Mesenchymal stem cell (in vitro differentiated cells and primary cell): ENCODE data around the gene PNPLA3.

Experiments
- DNase-seq: peaks from one replicate; pipeline ENCODE4 v3.0.0-alpha.2; 2013
- H2AFZ ChIP-seq: one replicate; pipeline ENCODE4 v1.6.1; 2013; ENCODE audit warnings: low read depth, mild to moderate bottlenecking, control low read depth, inconsistent platforms, low read length, moderate library complexity
- H2AK5ac ChIP-seq: 2 replicates; pipeline ENCODE4 v1.6.1; 2013; ENCODE audit warnings: low read length, moderate library complexity, mild to moderate bottlenecking, inconsistent platforms; ENCODE audit not compliant: severe bottlenecking
- H2BK120ac ChIP-seq: one replicate; pipeline ENCODE4 v1.6.1; 2013; ENCODE audit warnings: low read depth, mild to moderate bottlenecking, inconsistent platforms, low read length, moderate library complexity
- H2BK12ac ChIP-seq, 2 experiments: one replicate each; pipeline ENCODE4 v1.6.1; 2013; ENCODE audit warnings: inconsistent platforms in 2 of 2, low read length in 2 of 2, mild to moderate bottlenecking in 2 of 2, moderate library complexity in 2 of 2, control low read depth in 1 of 2
- H2BK15ac ChIP-seq: one replicate; pipeline ENCODE4 v1.6.1; 2013; ENCODE audit warnings: mild to moderate bottlenecking, low read depth, inconsistent platforms; ENCODE audit not compliant: poor library complexity, severe bottlenecking
- H2BK5ac ChIP-seq: 2 replicates; pipeline ENCODE4 v1.6.1; 2013; ENCODE audit warnings: low read depth, mild to moderate bottlenecking, low read length, control low read depth, inconsistent platforms; ENCODE audit not compliant: poor library complexity, severe bottlenecking
- H3K14ac ChIP-seq, 2 experiments: one replicate each; pipeline ENCODE4 v1.6.1; 2013; ENCODE audit warnings: inconsistent platforms in 2 of 2, low read length in 2 of 2, control low read depth in 1 of 2, mild to moderate bottlenecking in 1 of 2, moderate library complexity in 1 of 2
- H3K18ac ChIP-seq, 2 experiments: one replicate each; pipeline ENCODE4 v1.6.1; 2013; ENCODE audit warnings: inconsistent platforms in 2 of 2, low read length in 2 of 2, control low read depth in 1 of 2, low read depth in 1 of 2, mild to moderate bottlenecking in 1 of 2
- H3K23ac ChIP-seq, 2 experiments: one replicate each; pipeline ENCODE4 v1.6.1; 2013; ENCODE audit warnings: inconsistent platforms in 2 of 2, low read length in 2 of 2, mild to moderate bottlenecking in 2 of 2, moderate library complexity in 2 of 2, control low read depth in 1 of 2
- H3K27ac ChIP-seq: 2 replicates; pipeline ENCODE4 v1.5.1; 2013; ENCODE audit warnings: mild to moderate bottlenecking, moderate library complexity, low read length, control low read depth, inconsistent platforms; ENCODE audit not compliant: poor library complexity, severe bottlenecking
- H3K27me3 ChIP-seq, 2 experiments: 2 replicates each; pipeline versions ENCODE4 v1.6.1 to v1.7.0; 2013; ENCODE audit warnings: low read length in 2 of 2, mild to moderate bottlenecking in 2 of 2, moderate library complexity in 2 of 2, control low read depth in 1 of 2, inconsistent platforms in 1 of 2; ENCODE audit not compliant: control insufficient read depth in 1 of 2, insufficient read depth in 1 of 2
- H3K36me3 ChIP-seq, 2 experiments: 2 replicates each; pipeline versions ENCODE4 v1.6.1 to v1.7.0; 2013; ENCODE audit warnings: low read length in 2 of 2, control low read depth in 1 of 2, inconsistent platforms in 1 of 2, low read depth in 1 of 2, mild to moderate bottlenecking in 1 of 2; ENCODE audit not compliant: insufficient read depth in 2 of 2, control insufficient read depth in 1 of 2
- H3K4ac ChIP-seq, 2 experiments: one replicate each; pipeline ENCODE4 v1.6.1; 2013; ENCODE audit warnings: inconsistent platforms in 2 of 2, low read length in 2 of 2, mild to moderate bottlenecking in 2 of 2, moderate library complexity in 2 of 2, control low read depth in 1 of 2, low read depth in 1 of 2
- H3K4me1 ChIP-seq: 2 replicates; pipeline ENCODE4 v1.6.1; 2013; ENCODE audit warnings: low read depth, low read length, control low read depth; ENCODE audit not compliant: control insufficient read depth, insufficient read depth
- H3K4me2 ChIP-seq: 2 replicates; pipeline ENCODE4 v1.6.1; 2013; ENCODE audit warnings: low read length, mild to moderate bottlenecking, inconsistent platforms; ENCODE audit not compliant: poor library complexity, severe bottlenecking
- H3K4me3 ChIP-seq, 2 experiments: 2 replicates each; pipeline versions ENCODE4 v1.5.1 to v1.7.0; 2013; ENCODE audit warnings: low read length in 2 of 2, mild to moderate bottlenecking in 2 of 2, control low read depth in 1 of 2, low read depth in 1 of 2; ENCODE audit not compliant: insufficient read depth in 1 of 2
- H3K79me1 ChIP-seq: replicated peaks from 2 replicates; pipeline ENCODE4 v1.6.1; 2013; ENCODE audit warnings: mild to moderate bottlenecking, control low read depth, low read length, inconsistent platforms; ENCODE audit not compliant: poor library complexity, severe bottlenecking
- H3K9ac ChIP-seq: 2 replicates; pipeline ENCODE4 v1.7.0; 2013; ENCODE audit warnings: mild to moderate bottlenecking, low read length, moderate library complexity
- H3K9me3 ChIP-seq: 2 replicates; pipeline ENCODE4 v1.7.0; 2013; ENCODE audit warnings: mild to moderate bottlenecking, low read length; ENCODE audit not compliant: control insufficient read depth
- H4K8ac ChIP-seq: one replicate; pipeline ENCODE4 v1.6.1; 2013; ENCODE audit warnings: inconsistent platforms, mild to moderate bottlenecking, low read length, moderate library complexity
- H4K91ac ChIP-seq: one replicate; pipeline ENCODE4 v1.6.1; 2013; ENCODE audit warnings: mild to moderate bottlenecking, low read length, inconsistent platforms
- WGBS: methylation state at CpG from one replicate; pipeline ENCODE4 v1.1.7; 2013; ENCODE audit warnings: mixed read lengths; 5-methylcytosine and 5-hydroxymethylcytosine counted together

PNPLA3 gene

GRCh38 chr22:43893266-43893665 lies 30.3 kb upstream of the PNPLA3 start:
- Histone ChIP-seq H3K23ac (no peak overlapping the region), H3K4me3 (no peak overlapping the region), H3K9ac (no peak overlapping the region), H3K14ac (no peak overlapping the region), H2BK12ac (no peak overlapping the region), H2BK15ac (no peak overlapping the region), H2BK120ac (no peak overlapping the region), H2AFZ (no peak overlapping the region), H3K4me2 (no peak overlapping the region), H3K18ac (no peak overlapping the region), H4K8ac (no peak overlapping the region), H3K4ac (no peak overlapping the region), H4K91ac (no peak overlapping the region), H3K36me3 (no peaks in the 10 kb centered on the region), H3K9me3 (no peaks in the 10 kb centered on the region), H3K79me1 (no peaks in the 10 kb centered on the region), H3K27ac (no peak overlapping the region), H3K27me3 (peaks cover 55 to 61% of the 10 kb centered on the region in 2 experiments), H2AK5ac (no peak overlapping the region), H2BK5ac (no peak overlapping the region), H3K4me1 (peaks cover 25% of the 10 kb centered on the region)
- 67% methylated on average over 5 of the region's 5 CpGs for WGBS
- DNase-seq: no peak

- H3K14ac ChIP-seq: no peak overlapping the region
- H4K8ac ChIP-seq: no peak overlapping the region
- H2BK5ac ChIP-seq: no peak overlapping the region
- H2BK15ac ChIP-seq: no peak overlapping the region
- H3K23ac ChIP-seq: no peak overlapping the region
- no peak overlapping the region for H4K91ac ChIP-seq
- H3K27me3 ChIP-seq: peaks cover 50 to 56% of the 10 kb centered on the region in 2 experiments
- H3K9me3 ChIP-seq: no peaks in the 10 kb centered on the region
- no peak overlapping the region for H3K4me3 ChIP-seq
- no peak overlapping the region for H2BK120ac ChIP-seq
- no peaks in the 10 kb centered on the region for H3K79me1 ChIP-seq
- no peak overlapping the region for H3K18ac ChIP-seq
- H2AFZ ChIP-seq: no peak overlapping the region
- H3K9ac ChIP-seq: no peak overlapping the region
- no peak overlapping the region for H2AK5ac ChIP-seq
- H3K4me2 ChIP-seq: no peak overlapping the region
- H3K36me3 ChIP-seq: no peaks in the 10 kb centered on the region
- peaks cover 25% of the 10 kb centered on the region for H3K4me1 ChIP-seq
- WGBS: 87% methylated on average over 5 of the region's 5 CpGs
- no peak overlapping the region for H3K4ac ChIP-seq
- H2BK12ac ChIP-seq: no peak overlapping the region
- no peak for DNase-seq
- H3K27ac ChIP-seq: no peak overlapping the region
Observed at GRCh38 chr22:43894122-43894521, 29.5 kb upstream of the PNPLA3 start.

GRCh38 chr22:43895986-43896645 lies 27.5 kb upstream of the PNPLA3 start:
- Histone ChIP-seq H4K91ac (no peak overlapping the region), H3K23ac (no peak overlapping the region), H4K8ac (no peak overlapping the region), H2BK120ac (no peak overlapping the region), H3K4me3 (no peak overlapping the region), H3K18ac (no peak overlapping the region), H3K36me3 (no peaks in the 10 kb centered on the region), H2BK12ac (no peak overlapping the region), H2AK5ac (no peak overlapping the region), H3K4me1 (peaks cover 31% of the 10 kb centered on the region), H2AFZ (no peak overlapping the region), H3K9me3 (no peaks in the 10 kb centered on the region), H3K27ac (no peak overlapping the region), H3K14ac (no peak overlapping the region), H2BK15ac (no peak overlapping the region), H3K79me1 (no peaks in the 10 kb centered on the region), H3K27me3 (peaks cover 30 to 41% of the 10 kb centered on the region in 2 experiments), H3K4me2 (no peak overlapping the region), H2BK5ac (no peak overlapping the region), H3K9ac (no peak overlapping the region), H3K4ac (no peak overlapping the region)
- DNase-seq: no peak
- 41% methylated on average over 11 of the region's 11 CpGs for WGBS

DNA sequence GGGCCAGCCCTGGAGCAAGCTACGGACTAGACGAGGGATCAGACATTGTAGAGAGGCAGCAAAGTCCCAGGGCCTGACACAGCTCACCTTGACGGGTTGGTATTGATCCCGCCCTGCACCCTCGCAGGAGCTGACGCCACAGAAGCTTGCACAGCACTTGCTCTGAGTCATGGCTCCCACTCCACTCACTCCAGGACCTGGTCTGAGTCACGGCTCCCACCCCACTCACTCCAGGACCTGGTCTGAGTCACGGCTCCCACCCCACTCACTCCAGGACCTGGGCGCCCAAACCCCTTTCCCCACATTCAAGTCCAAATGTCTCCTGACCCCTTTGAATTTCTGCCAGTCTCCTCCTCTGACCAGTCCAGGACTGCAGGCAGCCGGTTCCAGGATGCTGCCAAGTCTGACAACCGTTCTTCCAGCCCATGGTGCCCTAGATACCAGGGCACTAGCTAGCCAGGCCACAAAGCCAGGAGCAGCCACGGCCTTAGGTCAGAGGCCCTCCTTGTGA lies 25.8 kb upstream of the PNPLA3 start:
- no peak overlapping the region for H3K4me3 ChIP-seq
- peak overlapping the region; percentile 39 for H2AK5ac ChIP-seq
- no peaks in the 10 kb centered on the region for H3K36me3 ChIP-seq
- peak; percentile 66 for DNase-seq
- H3K4ac ChIP-seq: no peak overlapping the region
- no peak overlapping the region for H3K9ac ChIP-seq
- H3K4me2 ChIP-seq: no peak overlapping the region
- H4K8ac ChIP-seq: peak overlapping the region; percentile 33
- peak overlapping the region in 1 of 2 experiments; percentile 37 for H3K14ac ChIP-seq
- H4K91ac ChIP-seq: no peak overlapping the region
- H2BK5ac ChIP-seq: no peak overlapping the region
- peaks cover 13 to 24% of the 10 kb centered on the region in 2 experiments for H3K27me3 ChIP-seq
- no peak overlapping the region for H3K27ac ChIP-seq
- 61% methylated on average over 12 of the region's 12 CpGs for WGBS
- no peak overlapping the region for H3K18ac ChIP-seq
- H2BK12ac ChIP-seq: no peak overlapping the region
- H2BK120ac ChIP-seq: no peak overlapping the region
- no peak overlapping the region for H2BK15ac ChIP-seq
- no peak overlapping the region for H2AFZ ChIP-seq
- peaks cover 34% of the 10 kb centered on the region for H3K4me1 ChIP-seq
- no peaks in the 10 kb centered on the region for H3K79me1 ChIP-seq
- no peak overlapping the region for H3K23ac ChIP-seq
- H3K9me3 ChIP-seq: no peaks in the 10 kb centered on the region
